ENCODE measurements around the gene FOXO6.

GRCh38 chr1:41399145-41399795, 38.0 kb downstream of the FOXO6 start:
- TF ChIP-seq TAF1 (IDR thresholded peaks at IDR 0.05; ENCODE audit: borderline replicate concordance, low read depth, low read length) (no peak), CTCF (IDR thresholded peaks at IDR 0.05) (no peak), RAD21 (IDR thresholded peaks at IDR 0.05; ENCODE audit: low read length) (no peak), POLR2AphosphoS5 (IDR thresholded peaks at IDR 0.05; ENCODE audit: low read depth, low read length) (no peak), TEAD4 (IDR thresholded peaks at IDR 0.05; ENCODE audit: borderline replicate concordance, insufficient read depth) (no peak), GABPA (IDR thresholded peaks at IDR 0.05; ENCODE audit: low read depth) (no peak), EZH2phosphoT487 (IDR thresholded peaks at IDR 0.05; ENCODE audit: borderline replicate concordance, low read depth) (no peak), ELF1 (IDR thresholded peaks at IDR 0.05) (no peak), MEF2A (IDR thresholded peaks at IDR 0.05; ENCODE audit: borderline replicate concordance, low read depth) (no peak)
